Measurements from ENCODE around the gene RAB36. TPM values are rescaled to one million over a fixed set of nuclear protein-coding genes. Genes with fewer than 3 reads are reported as not detected.
A peak's percentile ranks its signal among the peaks of the same experiment; 100 is the strongest.

The RAB36 gene
- 0.47 TPM for total RNA-seq
- long read RNA-seq, result 0 reads

- peaks cover 42% of the 10 kb centered on the region for H3K4me1 ChIP-seq
- H3K27me3 ChIP-seq (ENCODE audit: low read depth), result peaks cover 26% of the 10 kb centered on the region
- no peaks in the 10 kb centered on the region for H3K9me3 ChIP-seq (replicated peaks)
- H3K4me3 ChIP-seq, result peak within 1 kb of the TSS; percentile 67
- no peak for TF ChIP-seq CTCF (IDR thresholded peaks at IDR 0.05; ENCODE audit: borderline replicate concordance)
- peak; percentile 95 for DNase-seq
- H3K27ac ChIP-seq (replicated peaks), result peak within 1 kb of the TSS; percentile 63
- no peaks in the 10 kb centered on the region for H3K36me3 ChIP-seq
- intact Hi-C loops (cut with micrococcal nuclease), result no loop called here
These were observed at the start of gene RAB36 for GRCh38 chr22:23144932-23145877. RAB36 (plus strand) TSS chr22:23145477; CDS start chr22:23146617, 1,140 bp downstream.

GRCh38 chr22:23095733-23096342 is 49.4 kb upstream of the RAB36 start:
- Histone ChIP-seq H3K4me1 (peaks cover 24% of the 10 kb centered on the region), H3K27me3 (ENCODE audit: low read depth) (no peaks in the 10 kb centered on the region), H3K4me3 (no peak overlapping the region), H3K27ac (replicated peaks) (no peak overlapping the region), H3K9me3 (replicated peaks) (no peaks in the 10 kb centered on the region), H3K36me3 (no peaks in the 10 kb centered on the region)
- TF ChIP-seq CTCF (IDR thresholded peaks at IDR 0.05; ENCODE audit: borderline replicate concordance), result no peak
- intact Hi-C loops (cut with micrococcal nuclease), result no loop called here
- DNase-seq, result no peak

- Histone ChIP-seq H3K4me1 (peaks cover 24% of the 10 kb centered on the region), H3K9me3 (replicated peaks) (no peaks in the 10 kb centered on the region), H3K27me3 (ENCODE audit: low read depth) (no peaks in the 10 kb centered on the region), H3K27ac (replicated peaks) (peak overlapping the region; percentile 84), H3K4me3 (no peak overlapping the region), H3K36me3 (no peaks in the 10 kb centered on the region)
- intact Hi-C loops (cut with micrococcal nuclease), result no loop called here
- no peak for TF ChIP-seq CTCF (IDR thresholded peaks at IDR 0.05; ENCODE audit: borderline replicate concordance)
- no peak for DNase-seq
These were observed 47.7 kb upstream of the RAB36 start for GRCh38 chr22:23097412-23098229.

- Histone ChIP-seq H3K27me3 (ENCODE audit: low read depth) (no peaks in the 10 kb centered on the region), H3K4me1 (peaks cover 24% of the 10 kb centered on the region), H3K4me3 (no peak overlapping the region), H3K9me3 (replicated peaks) (no peaks in the 10 kb centered on the region), H3K27ac (replicated peaks) (peak overlapping the region; percentile 84), H3K36me3 (no peaks in the 10 kb centered on the region)
- intact Hi-C loops (cut with micrococcal nuclease), result no loop called here
- DNase-seq, result no peak
- no peak for TF ChIP-seq CTCF (IDR thresholded peaks at IDR 0.05; ENCODE audit: borderline replicate concordance)
These were observed 47.0 kb upstream of the RAB36 start for GRCh38 chr22:23098230-23098705.
